Astrocyte (in vitro differentiated cells and primary cell): Measurements from ENCODE around the gene INPP4A. TPM values are rescaled to one million over a fixed set of nuclear protein-coding genes. Genes with fewer than 3 reads are reported as not detected.
A peak's percentile ranks its signal among the peaks of the same experiment; 100 is the strongest.

Source experiments
- DNase-seq: peaks from one replicate; pipeline ENCODE4 v3.0.0-alpha.2; 2010; ENCODE audit warnings: low read depth
- FAIRE-seq: peaks from 2 replicates; lab custom pipeline; 2011; peaks lifted over from hg19 to GRCh38; lab: Jason Lieb, UNC
- H2AFZ ChIP-seq: 2 replicates; pipeline ENCODE4 v1.6.0; 2012; ENCODE audit warnings: low read depth, low read length, inconsistent platforms
- H3K27ac ChIP-seq: 2 replicates; pipeline ENCODE4 v1.5.1; 2011; ENCODE audit warnings: low read depth, low read length, inconsistent platforms
- H3K27me3 ChIP-seq: 2 replicates; pipeline ENCODE4 v1.6.0; 2011; ENCODE audit warnings: low read length, inconsistent platforms; ENCODE audit not compliant: insufficient read depth
- H3K36me3 ChIP-seq: 2 replicates; pipeline ENCODE4 v1.5.1; 2011; ENCODE audit warnings: low read length, inconsistent platforms; ENCODE audit not compliant: insufficient read depth
- H3K4me1 ChIP-seq: 2 replicates; pipeline ENCODE4 v1.5.1; 2011; ENCODE audit warnings: low read length, inconsistent platforms; ENCODE audit not compliant: insufficient read depth
- H3K4me2 ChIP-seq: 2 replicates; pipeline ENCODE4 v1.6.0; 2012; ENCODE audit warnings: low read length, inconsistent platforms
- H3K4me3 ChIP-seq: 2 replicates; pipeline ENCODE4 v1.5.1; 2011; ENCODE audit warnings: low read depth, mild to moderate bottlenecking, low read length, inconsistent platforms; ENCODE audit not compliant: insufficient read depth
- H3K79me2 ChIP-seq: 2 replicates; pipeline ENCODE4 v1.6.0; 2012; ENCODE audit warnings: mild to moderate bottlenecking, low read length, inconsistent platforms; ENCODE audit not compliant: insufficient read depth
- H3K9ac ChIP-seq: 2 replicates; pipeline ENCODE4 v1.6.0; 2012; ENCODE audit warnings: mild to moderate bottlenecking, low read length, inconsistent platforms
- H3K9me3 ChIP-seq: 2 replicates; pipeline ENCODE4 v1.5.1; 2012; ENCODE audit warnings: low read depth, mild to moderate bottlenecking, low read length, inconsistent platforms; ENCODE audit not compliant: insufficient read depth
- H4K20me1 ChIP-seq: 2 replicates; pipeline ENCODE4 v1.6.0; 2012; ENCODE audit warnings: low read length, inconsistent platforms; ENCODE audit not compliant: insufficient read depth
- H3K27ac Mint-ChIP-seq: one replicate; pipeline ENCODE4 v1.8.0; 2021; ENCODE audit warnings: mild to moderate bottlenecking, mixed read lengths; ENCODE audit not compliant: unreplicated experiment
- H3K27me3 Mint-ChIP-seq: one replicate; pipeline ENCODE4 v1.8.0; 2021; ENCODE audit warnings: low read depth, mixed read lengths; ENCODE audit not compliant: unreplicated experiment
- H3K36me3 Mint-ChIP-seq: one replicate; pipeline ENCODE4 v1.8.0; 2021; ENCODE audit warnings: low read depth, mixed read lengths; ENCODE audit not compliant: unreplicated experiment
- H3K4me1 Mint-ChIP-seq: one replicate; pipeline ENCODE4 v1.8.0; 2021; ENCODE audit warnings: low read depth, mixed read lengths; ENCODE audit not compliant: unreplicated experiment
- H3K4me3 Mint-ChIP-seq: one replicate; pipeline ENCODE4 v1.8.0; 2021; ENCODE audit warnings: mild to moderate bottlenecking, moderate library complexity, mixed read lengths; ENCODE audit not compliant: unreplicated experiment
- H3K9me3 Mint-ChIP-seq: one replicate; pipeline ENCODE4 v1.8.0; 2021; ENCODE audit warnings: mild to moderate bottlenecking, mixed read lengths; ENCODE audit not compliant: unreplicated experiment
- CTCF ChIP-seq: IDR thresholded peaks from 2 replicates; pipeline ENCODE4 v1.5.1; 2011; ENCODE audit warnings: low read depth, mild to moderate bottlenecking, inconsistent platforms, low read length, moderate library complexity; ENCODE audit not compliant: insufficient read depth
- EZH2 ChIP-seq: IDR thresholded peaks from 2 replicates; pipeline ENCODE4 v1.6.1; 2012; ENCODE audit warnings: mild to moderate bottlenecking, low read length, inconsistent platforms; ENCODE audit not compliant: insufficient read depth
- total RNA-seq: library from RNA; stranded (reverse); gene quantifications from 2 replicates; pipeline ENCODE4 v1.2.1, GENCODE V29; 2021

The INPP4A gene
- total RNA-seq, 1 donor from 2014 or later, result 19.4 TPM

DNA sequence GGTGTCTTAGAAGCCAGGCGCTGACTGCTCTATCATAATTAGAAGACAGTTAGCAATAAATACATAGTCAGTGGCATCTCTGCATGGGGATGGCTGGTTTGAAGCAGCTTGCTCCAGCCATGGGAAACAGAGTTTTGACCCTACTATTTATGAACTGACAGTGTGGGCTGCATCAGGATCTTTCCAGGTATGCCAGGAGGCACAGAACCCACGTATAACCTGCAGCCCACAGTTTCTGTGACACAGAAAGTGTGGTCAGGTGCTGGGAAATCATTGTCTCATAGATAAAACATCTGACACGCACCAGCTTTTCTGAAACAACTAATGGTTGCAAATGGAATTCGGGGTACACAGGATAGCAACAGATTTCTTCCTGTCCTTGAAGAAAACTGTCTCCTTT lies 34.7 kb downstream of the INPP4A start:
- H3K4me1 Mint-ChIP-seq, result peaks cover 9% of the 10 kb centered on the region
- no peak overlapping the region for H2AFZ ChIP-seq
- H3K27ac ChIP-seq, result no peak overlapping the region
- no peak overlapping the region for H3K4me3 ChIP-seq
- H3K9me3 Mint-ChIP-seq, result no peaks in the 10 kb centered on the region
- peak overlapping the region; percentile 60 for H3K4me2 ChIP-seq
- FAIRE-seq (no peak), DNase-seq (no peak)
- H3K9me3 ChIP-seq, result no peaks in the 10 kb centered on the region
- TF ChIP-seq EZH2 (no peak), CTCF (no peak)
- H4K20me1 ChIP-seq, result peaks cover 94% of the 10 kb centered on the region
- no peaks in the 10 kb centered on the region for H3K27me3 Mint-ChIP-seq
- H3K4me1 ChIP-seq, result peaks cover 15% of the 10 kb centered on the region
- H3K9ac ChIP-seq, result no peak overlapping the region
- no peak overlapping the region for H3K27ac Mint-ChIP-seq
- no peak overlapping the region for H3K4me3 Mint-ChIP-seq
- peaks cover 55% of the 10 kb centered on the region for H3K79me2 ChIP-seq
- no peaks in the 10 kb centered on the region for H3K27me3 ChIP-seq
- no peaks in the 10 kb centered on the region for H3K36me3 ChIP-seq
- H3K36me3 Mint-ChIP-seq, result peaks cover 4% of the 10 kb centered on the region

DNA sequence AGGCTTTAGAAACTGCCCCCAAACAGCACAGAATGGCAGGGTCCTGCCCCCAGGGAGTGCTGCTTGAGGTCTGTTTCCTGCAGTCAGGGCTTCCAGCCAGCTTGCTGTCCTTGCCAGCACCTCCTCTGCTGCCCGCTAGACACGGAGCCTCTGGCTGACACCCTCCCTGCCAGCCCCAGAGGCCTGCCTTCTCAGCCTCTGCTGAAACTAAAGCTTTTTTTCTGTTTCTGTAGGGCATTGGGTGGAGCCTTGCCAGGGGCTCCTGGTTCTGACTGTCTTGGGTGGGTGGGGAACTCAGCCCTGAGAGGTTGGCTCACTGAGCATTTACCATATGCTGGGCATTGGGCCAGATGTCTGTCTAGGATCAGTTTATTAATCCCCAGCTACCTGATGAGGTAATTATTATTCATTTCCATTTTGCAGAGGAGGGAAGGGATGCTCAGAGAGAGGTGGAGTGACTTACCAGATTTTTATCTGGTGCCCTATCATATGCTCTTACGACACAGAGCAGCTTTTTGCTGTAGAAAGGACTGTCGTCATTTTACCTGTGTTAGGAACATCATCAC lies 35.4 kb downstream of the INPP4A start:
- Histone ChIP-seq H2AFZ (no peak overlapping the region), H3K4me3 (no peak overlapping the region), H3K27me3 (no peaks in the 10 kb centered on the region), H3K27ac (no peak overlapping the region), H3K4me1 (peaks cover 15% of the 10 kb centered on the region), H4K20me1 (peaks cover 94% of the 10 kb centered on the region), H3K36me3 (no peaks in the 10 kb centered on the region), H3K9ac (no peak overlapping the region), H3K4me2 (peak overlapping the region; percentile 60), H3K79me2 (peaks cover 55% of the 10 kb centered on the region), H3K9me3 (no peaks in the 10 kb centered on the region)
- Mint-ChIP-seq H3K4me1 (peaks cover 10% of the 10 kb centered on the region), H3K9me3 (no peaks in the 10 kb centered on the region), H3K4me3 (no peak overlapping the region), H3K27ac (no peak overlapping the region), H3K27me3 (no peaks in the 10 kb centered on the region), H3K36me3 (peaks cover 4% of the 10 kb centered on the region)
- TF ChIP-seq EZH2 (no peak), CTCF (no peak)
- FAIRE-seq, result no peak
- peak; percentile 61 for DNase-seq

DNA sequence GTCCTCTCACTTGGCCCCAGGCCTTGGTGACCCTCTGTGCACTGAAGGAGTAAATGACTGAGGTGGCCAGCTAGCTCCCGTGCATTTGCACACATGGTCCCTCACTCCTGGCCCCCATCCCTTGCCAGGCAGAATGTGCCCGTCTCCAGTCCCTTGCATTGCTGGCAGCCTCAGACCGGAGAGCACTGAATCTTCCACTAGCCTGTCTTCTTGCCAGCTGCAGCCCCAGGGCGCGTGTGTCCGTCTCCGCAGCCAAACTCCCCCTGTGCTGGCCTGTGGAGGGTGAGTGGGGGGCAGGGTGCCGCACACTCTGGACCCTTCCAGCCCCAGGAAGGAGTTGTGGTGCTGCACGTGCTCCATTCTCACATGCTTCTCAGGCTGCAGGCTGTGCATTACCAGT lies 35.9 kb downstream of the INPP4A start:
- FAIRE-seq (no peak), DNase-seq (no peak)
- Histone ChIP-seq H3K9me3 (no peaks in the 10 kb centered on the region), H3K27ac (no peak overlapping the region), H3K9ac (no peak overlapping the region), H3K27me3 (no peaks in the 10 kb centered on the region), H2AFZ (no peak overlapping the region), H3K36me3 (no peaks in the 10 kb centered on the region), H3K79me2 (peaks cover 55% of the 10 kb centered on the region), H3K4me1 (peaks cover 15% of the 10 kb centered on the region), H4K20me1 (peaks cover 92% of the 10 kb centered on the region), H3K4me2 (no peak overlapping the region), H3K4me3 (no peak overlapping the region)
- Mint-ChIP-seq H3K27ac (no peak overlapping the region), H3K9me3 (no peaks in the 10 kb centered on the region), H3K4me3 (no peak overlapping the region), H3K27me3 (no peaks in the 10 kb centered on the region), H3K36me3 (peaks cover 4% of the 10 kb centered on the region), H3K4me1 (peaks cover 10% of the 10 kb centered on the region)
- TF ChIP-seq CTCF (no peak), EZH2 (no peak)
